GM12873 (cell line): ENCODE results near the gene ALDH3B1.

Experiments used
- CTCF ChIP-seq: IDR thresholded peaks from 2 replicates; pipeline ENCODE4 v1.5.1; 2012; ENCODE audit warnings: low read depth, mild to moderate bottlenecking, moderate library complexity, low read length, control low read depth; ENCODE audit not compliant: insufficient read depth; ENCODE audit errors: missing control alignments

ALDH3B1 gene

GRCh38 chr11:68052137-68052873 lies 42.2 kb downstream of the ALDH3B1 start:
- TF ChIP-seq CTCF = no peak

GRCh38 chr11:68053117-68053516 lies 43.0 kb downstream of the ALDH3B1 start:
- no peak for TF ChIP-seq CTCF

- TF ChIP-seq CTCF = no peak
Observed at GRCh38 chr11:68053981-68054812, 44.1 kb downstream of the ALDH3B1 start.

- no peak for TF ChIP-seq CTCF
Observed at GRCh38 chr11:68056317-68057285, 46.5 kb downstream of the ALDH3B1 start.

- TF ChIP-seq CTCF = no peak
Observed at GRCh38 chr11:68057807-68058206, 47.7 kb downstream of the ALDH3B1 start.

- TF ChIP-seq CTCF = no peak
Observed at GRCh38 chr11:68061508-68061907, 51.4 kb downstream of the ALDH3B1 start.
